GM23338 (cell line): ENCODE data around the gene TAS2R4. TPM values are rescaled to one million over a fixed set of nuclear protein-coding genes. Genes with fewer than 3 reads are reported as not detected.

ENCODE experiments used
- ATAC-seq: fragments of 200-7000 bp; cut with Tn5 transposase; 3 replicates; pipeline ENCODE4 v1.9.1; 2020
- DNase-seq: peaks from one replicate; pipeline ENCODE4 v3.0.0-alpha.2; 2015; ENCODE audit warnings: low spot score
- H2AFZ ChIP-seq: fragments of 200-600 bp; sonication (generic); 2 replicates; pipeline ENCODE4 v1.8.0; 2016; ENCODE audit warnings: antibody characterized with exemption, mild to moderate bottlenecking, moderate library complexity
- H3F3A ChIP-seq: fragments of 200-600 bp; sonication (generic); replicated peaks from 2 replicates; pipeline ENCODE4 v1.8.0; 2017; ENCODE audit warnings: antibody characterized with exemption, mixed run types, low read depth
- H3K27ac ChIP-seq: fragments of 200-600 bp; sonication (generic); 2 replicates; pipeline ENCODE4 v1.6.1; 2016; ENCODE audit warnings: low read depth
- H3K27me3 ChIP-seq: fragments of 200-600 bp; sonication (generic); 2 replicates; pipeline ENCODE4 v1.8.0; 2016; ENCODE audit warnings: mild to moderate bottlenecking, mixed run types, moderate library complexity; ENCODE audit not compliant: insufficient read depth
- H3K36me3 ChIP-seq: fragments of 200-600 bp; sonication (generic); 2 replicates; pipeline ENCODE4 v1.8.0; 2016; ENCODE audit warnings: mild to moderate bottlenecking; ENCODE audit not compliant: insufficient read depth
- H3K4me1 ChIP-seq: fragments of 200-600 bp; sonication (generic); 2 replicates; pipeline ENCODE4 v1.8.0; 2016; ENCODE audit warnings: mild to moderate bottlenecking, moderate library complexity; ENCODE audit not compliant: insufficient read depth
- H3K4me2 ChIP-seq: fragments of 200-600 bp; sonication (generic); 2 replicates; pipeline ENCODE4 v1.7.1; 2017; ENCODE audit warnings: mixed run types
- H3K4me3 ChIP-seq: fragments of 200-600 bp; sonication (generic); 2 replicates; pipeline ENCODE4 v1.6.1; 2016; ENCODE audit warnings: mixed run types
- H3K79me2 ChIP-seq: fragments of 200-600 bp; sonication (generic); replicated peaks from 2 replicates; pipeline ENCODE4 v1.8.0; 2017; ENCODE audit warnings: mild to moderate bottlenecking; ENCODE audit not compliant: insufficient read depth
- H3K9me2 ChIP-seq: fragments of 200-600 bp; sonication (generic); 2 replicates; pipeline ENCODE4 v1.8.0; 2017; ENCODE audit not compliant: insufficient read depth
- H4K20me1 ChIP-seq: fragments of 200-600 bp; sonication (generic); replicated peaks from 2 replicates; pipeline ENCODE4 v1.8.0; 2017; ENCODE audit warnings: mild to moderate bottlenecking; ENCODE audit not compliant: insufficient read depth
- H3K27ac Mint-ChIP-seq: 2 replicates; pipeline ENCODE4 v1.8.0; 2020; ENCODE audit warnings: inconsistent platforms, mild to moderate bottlenecking, moderate library complexity, mixed read lengths
- H3K27me3 Mint-ChIP-seq: 3 replicates; pipeline ENCODE4 v1.8.0; 2022; ENCODE audit warnings: low read depth, mild to moderate bottlenecking, moderate library complexity, mixed read lengths, inconsistent platforms; ENCODE audit not compliant: insufficient read depth, poor library complexity
- H3K36me3 Mint-ChIP-seq: 3 replicates; pipeline ENCODE4 v1.8.0; 2021; ENCODE audit warnings: low read depth, mild to moderate bottlenecking, inconsistent platforms, moderate library complexity, mixed read lengths
- H3K4me1 Mint-ChIP-seq: 3 replicates; pipeline ENCODE4 v1.8.0; 2020; ENCODE audit warnings: mild to moderate bottlenecking, inconsistent platforms, mixed read lengths
- H3K4me3 Mint-ChIP-seq: 3 replicates; pipeline ENCODE4 v1.8.0; 2021; ENCODE audit warnings: moderate library complexity, mild to moderate bottlenecking, inconsistent platforms, mixed read lengths
- H3K9me3 Mint-ChIP-seq: 3 replicates; pipeline ENCODE4 v1.8.0; 2020; ENCODE audit warnings: moderate library complexity, mild to moderate bottlenecking, inconsistent platforms, mixed read lengths
- NANOG ChIP-seq: IDR thresholded peaks from 2 replicates; pipeline ENCODE4 v1.6.1; 2016; ENCODE audit warnings: antibody characterized with exemption, borderline replicate concordance
- POLR2AphosphoS5 ChIP-seq: IDR thresholded peaks from 2 replicates; pipeline ENCODE4 v1.6.1; 2016; ENCODE audit warnings: antibody characterized with exemption, low read depth
- ZNF331 ChIP-seq: fragments of 250-450 bp; sonication (Bioruptor Pico); IDR thresholded peaks from 2 replicates; pipeline ENCODE4 v1.5.0; 2020; ENCODE audit warnings: low read depth, mild to moderate bottlenecking, moderate library complexity
- polyA plus RNA-seq: library from polyadenylated mRNA; unstranded; fragments of >200 nt; fragmentation: Nextera tagmentation; extraction: Ambion mirVana; gene quantifications from 2 replicates; pipeline ENCODE4 v1.2.1, GENCODE V29; 2016
- total RNA-seq: library from RNA; depleted of rRNA; stranded (reverse); fragments of >200 nt; shearing (Covaris generic); gene quantifications from 2 replicates; pipeline ENCODE4 v1.2.3, GENCODE V29; 2014
- TF ChIP-seq, protein P1 (sequence below): IDR thresholded peaks from 2 replicates; pipeline ENCODE4 v1.6.1; 2016; ENCODE audit warnings: antibody characterized with exemption
- TF ChIP-seq, protein P2 (sequence below): IDR thresholded peaks from one replicate; pipeline ENCODE4 v1.6.1; 2018; ENCODE audit warnings: antibody characterized with exemption; ENCODE audit not compliant: unreplicated experiment

TAS2R4 gene
- total and polyA plus RNA-seq, 2 experiments from 2014 or later: 1.2 to 4.2 TPM

DNA sequence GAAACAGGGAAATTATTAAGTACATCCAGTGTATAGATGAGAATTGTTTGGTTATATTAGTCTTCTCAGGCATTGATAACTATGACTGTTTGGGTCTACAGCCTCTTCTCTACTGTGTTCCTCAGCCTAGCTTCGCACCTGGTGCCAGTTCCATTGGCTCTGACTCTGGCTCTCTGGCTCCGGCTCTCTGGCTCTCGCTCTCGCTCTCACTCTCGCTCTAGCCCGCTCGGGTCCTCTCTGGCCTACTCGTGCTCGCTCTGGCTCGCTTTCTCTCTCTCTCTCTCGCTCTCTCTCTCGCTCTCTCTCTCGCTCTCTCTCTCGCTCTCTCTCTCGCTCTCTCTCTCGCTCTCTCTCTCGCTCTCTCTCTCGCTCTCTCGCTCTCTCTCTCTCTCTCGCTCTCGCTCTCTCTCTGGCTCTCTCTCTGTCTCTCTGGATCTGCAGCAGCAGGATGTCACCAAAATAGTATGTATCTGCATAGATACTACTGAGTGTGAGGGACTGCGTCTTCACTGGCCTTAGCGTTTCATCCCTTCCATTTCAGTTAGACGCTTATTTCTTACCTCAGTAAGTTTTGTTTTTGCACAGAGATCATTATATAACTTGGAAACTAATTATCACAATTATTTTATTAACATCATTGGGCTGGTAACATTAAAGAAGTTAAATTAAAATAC is 44.9 kb upstream of the TAS2R4 start:
- ATAC-seq (peak; percentile 80), DNase-seq (no peak)
- H3K36me3 Mint-ChIP-seq: no peaks in the 10 kb centered on the region
- H3K9me2 ChIP-seq: no peaks in the 10 kb centered on the region
- H2AFZ ChIP-seq: no peak overlapping the region
- H3K4me3 Mint-ChIP-seq: no peak overlapping the region
- H3K27ac ChIP-seq: no peak overlapping the region
- H3K27ac Mint-ChIP-seq: no peak overlapping the region
- no peak overlapping the region for H3K4me3 ChIP-seq
- no peak for TF ChIP-seq NANOG
- TF ChIP-seq, protein P1, sequence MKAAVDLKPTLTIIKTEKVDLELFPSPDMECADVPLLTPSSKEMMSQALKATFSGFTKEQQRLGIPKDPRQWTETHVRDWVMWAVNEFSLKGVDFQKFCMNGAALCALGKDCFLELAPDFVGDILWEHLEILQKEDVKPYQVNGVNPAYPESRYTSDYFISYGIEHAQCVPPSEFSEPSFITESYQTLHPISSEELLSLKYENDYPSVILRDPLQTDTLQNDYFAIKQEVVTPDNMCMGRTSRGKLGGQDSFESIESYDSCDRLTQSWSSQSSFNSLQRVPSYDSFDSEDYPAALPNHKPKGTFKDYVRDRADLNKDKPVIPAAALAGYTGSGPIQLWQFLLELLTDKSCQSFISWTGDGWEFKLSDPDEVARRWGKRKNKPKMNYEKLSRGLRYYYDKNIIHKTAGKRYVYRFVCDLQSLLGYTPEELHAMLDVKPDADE: no peak
- TF ChIP-seq, protein P2, sequence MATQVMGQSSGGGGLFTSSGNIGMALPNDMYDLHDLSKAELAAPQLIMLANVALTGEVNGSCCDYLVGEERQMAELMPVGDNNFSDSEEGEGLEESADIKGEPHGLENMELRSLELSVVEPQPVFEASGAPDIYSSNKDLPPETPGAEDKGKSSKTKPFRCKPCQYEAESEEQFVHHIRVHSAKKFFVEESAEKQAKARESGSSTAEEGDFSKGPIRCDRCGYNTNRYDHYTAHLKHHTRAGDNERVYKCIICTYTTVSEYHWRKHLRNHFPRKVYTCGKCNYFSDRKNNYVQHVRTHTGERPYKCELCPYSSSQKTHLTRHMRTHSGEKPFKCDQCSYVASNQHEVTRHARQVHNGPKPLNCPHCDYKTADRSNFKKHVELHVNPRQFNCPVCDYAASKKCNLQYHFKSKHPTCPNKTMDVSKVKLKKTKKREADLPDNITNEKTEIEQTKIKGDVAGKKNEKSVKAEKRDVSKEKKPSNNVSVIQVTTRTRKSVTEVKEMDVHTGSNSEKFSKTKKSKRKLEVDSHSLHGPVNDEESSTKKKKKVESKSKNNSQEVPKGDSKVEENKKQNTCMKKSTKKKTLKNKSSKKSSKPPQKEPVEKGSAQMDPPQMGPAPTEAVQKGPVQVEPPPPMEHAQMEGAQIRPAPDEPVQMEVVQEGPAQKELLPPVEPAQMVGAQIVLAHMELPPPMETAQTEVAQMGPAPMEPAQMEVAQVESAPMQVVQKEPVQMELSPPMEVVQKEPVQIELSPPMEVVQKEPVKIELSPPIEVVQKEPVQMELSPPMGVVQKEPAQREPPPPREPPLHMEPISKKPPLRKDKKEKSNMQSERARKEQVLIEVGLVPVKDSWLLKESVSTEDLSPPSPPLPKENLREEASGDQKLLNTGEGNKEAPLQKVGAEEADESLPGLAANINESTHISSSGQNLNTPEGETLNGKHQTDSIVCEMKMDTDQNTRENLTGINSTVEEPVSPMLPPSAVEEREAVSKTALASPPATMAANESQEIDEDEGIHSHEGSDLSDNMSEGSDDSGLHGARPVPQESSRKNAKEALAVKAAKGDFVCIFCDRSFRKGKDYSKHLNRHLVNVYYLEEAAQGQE: no peak
- TF ChIP-seq ZNF331 (CRISPR knock-in tag): no peak
- H3K4me1 ChIP-seq: no peaks in the 10 kb centered on the region
- no peaks in the 10 kb centered on the region for H3K9me3 Mint-ChIP-seq
- no peaks in the 10 kb centered on the region for H3K36me3 ChIP-seq
- H3K4me2 ChIP-seq: no peak overlapping the region
- no peaks in the 10 kb centered on the region for H3K79me2 ChIP-seq
- H3K4me1 Mint-ChIP-seq: peaks cover 3% of the 10 kb centered on the region; the same call in 1 of the 3 replicates
- no peaks in the 10 kb centered on the region for H3K27me3 ChIP-seq
- H3F3A ChIP-seq: no peaks in the 10 kb centered on the region
- no peaks in the 10 kb centered on the region for H4K20me1 ChIP-seq
- H3K27me3 Mint-ChIP-seq: peaks cover 2% of the 10 kb centered on the region

DNA sequence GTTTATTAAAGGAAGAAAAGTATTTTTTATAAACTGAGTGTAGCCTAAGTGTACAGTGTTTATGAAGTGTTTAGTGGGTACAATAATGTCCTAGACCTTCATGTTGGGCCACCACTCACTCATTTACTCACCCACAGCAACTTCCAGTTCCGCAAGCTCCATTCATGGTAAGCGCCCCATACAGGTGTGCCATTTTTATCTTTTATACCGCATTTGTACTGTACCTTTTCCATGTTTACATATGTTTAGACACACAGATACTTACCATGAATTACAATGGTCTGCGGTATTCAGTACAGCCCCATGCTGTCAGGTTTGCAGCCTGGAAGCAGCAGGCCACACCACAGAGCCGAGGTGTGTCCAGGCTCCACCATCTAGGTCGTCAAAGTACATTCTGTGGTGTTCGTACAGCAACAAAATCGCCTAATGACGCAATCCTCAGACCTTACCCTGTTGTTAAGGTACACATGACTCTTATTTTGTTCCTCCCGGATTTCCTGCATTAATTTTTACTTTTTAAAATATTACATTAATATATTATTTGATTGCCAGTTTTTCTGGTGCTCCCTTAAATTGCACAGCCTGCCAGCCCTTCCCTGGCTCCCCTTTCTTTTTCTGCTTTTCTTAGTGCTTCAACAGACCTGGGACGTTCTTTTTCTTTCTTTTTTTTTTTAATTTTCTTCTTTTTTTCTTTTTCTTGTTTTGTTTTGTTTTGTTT is 39.2 kb upstream of the TAS2R4 start:
- H2AFZ ChIP-seq: peak overlapping the region; percentile 73
- H3K4me2 ChIP-seq: peak overlapping the region; percentile 58
- no peak for TF ChIP-seq POLR2AphosphoS5
- TF ChIP-seq NANOG: no peak
- no peaks in the 10 kb centered on the region for H3K27me3 ChIP-seq
- peaks cover 17% of the 10 kb centered on the region for H3K4me1 Mint-ChIP-seq
- H3K27me3 Mint-ChIP-seq: peaks cover 4% of the 10 kb centered on the region
- peak overlapping the region; percentile 99 for H3K4me3 Mint-ChIP-seq
- peaks cover 10% of the 10 kb centered on the region for H4K20me1 ChIP-seq
- H3K36me3 Mint-ChIP-seq: peaks cover 31% of the 10 kb centered on the region
- H3K9me3 Mint-ChIP-seq: no peaks in the 10 kb centered on the region
- H3K9me2 ChIP-seq: no peaks in the 10 kb centered on the region
- ATAC-seq (peak; percentile 15; the same call in 2 of the 3 replicates), DNase-seq (no peak)
- peak overlapping the region; percentile 63 for H3K4me3 ChIP-seq
- H3K27ac ChIP-seq: peak overlapping the region; percentile 90
- 0 out of 2 replicates have a peak, but pooled peaks cover 3% of the 10 kb centered on the region for H3F3A ChIP-seq
- peak overlapping the region; percentile 99 for H3K27ac Mint-ChIP-seq
- H3K4me1 ChIP-seq: peaks cover 8% of the 10 kb centered on the region
- H3K79me2 ChIP-seq: peaks cover 38% of the 10 kb centered on the region
- peaks cover 27% of the 10 kb centered on the region for H3K36me3 ChIP-seq
